NCI-H526 (cell line): Measurements from ENCODE around the gene LRRC37A.
"Not testable (repeated sequence)": the region's sequence is repeated elsewhere in the genome, so short reads cannot be mapped to it uniquely, and the experiment has no call there.

Experiments used
- DNase-seq, 2 experiments: peaks; one replicate each; lab custom pipeline; 2025; lab: John Stamatoyannopoulos, UW

LRRC37A gene

DNA sequence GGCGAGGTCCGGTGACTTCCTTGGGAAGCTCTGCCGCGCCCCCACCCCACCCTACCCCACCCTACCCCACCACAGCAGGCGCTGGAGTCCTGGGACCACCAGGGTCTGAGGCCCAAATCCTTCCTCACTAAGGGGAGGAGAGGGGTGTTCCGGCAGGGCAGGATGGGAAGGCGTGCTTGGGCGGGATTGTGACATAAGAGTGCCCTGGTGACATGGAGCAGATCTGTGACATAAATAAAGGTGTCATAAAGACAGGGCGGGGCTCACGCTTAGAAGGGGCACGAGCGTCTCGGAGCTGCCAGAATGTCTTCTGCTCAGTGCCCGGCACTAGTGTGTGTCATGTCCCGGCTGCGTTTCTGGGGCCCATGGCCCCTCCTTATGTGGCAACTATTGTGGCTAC lies at the start of gene LRRC37A:
Gene LRRC37A (plus strand): TSS at position 301 of the 400 bp plus-strand sequence. CDS start 3 bp downstream, at position 304.
- DNase-seq = not testable (repeated sequence)

DNA sequence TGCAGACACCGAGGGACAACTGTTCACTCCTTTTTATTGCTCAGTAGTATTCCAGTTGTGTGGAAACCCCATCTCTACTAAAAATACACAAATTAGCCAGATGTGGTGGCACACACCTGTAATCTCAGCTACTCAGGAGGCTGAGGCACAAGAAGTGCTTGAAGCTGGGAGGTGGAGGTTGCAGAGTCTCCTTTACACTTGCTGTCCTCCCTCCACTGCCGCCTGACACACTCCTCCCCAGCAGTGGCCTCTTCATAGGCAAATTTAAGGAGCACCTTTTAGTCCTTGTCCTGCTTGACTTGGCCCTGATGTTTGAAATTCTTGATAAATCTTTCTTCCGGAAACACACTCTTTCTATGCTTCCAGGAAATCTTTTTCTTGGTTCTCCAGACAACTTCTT lies 45.8 kb upstream of the LRRC37A start:
- not testable (repeated sequence) for DNase-seq

DNA sequence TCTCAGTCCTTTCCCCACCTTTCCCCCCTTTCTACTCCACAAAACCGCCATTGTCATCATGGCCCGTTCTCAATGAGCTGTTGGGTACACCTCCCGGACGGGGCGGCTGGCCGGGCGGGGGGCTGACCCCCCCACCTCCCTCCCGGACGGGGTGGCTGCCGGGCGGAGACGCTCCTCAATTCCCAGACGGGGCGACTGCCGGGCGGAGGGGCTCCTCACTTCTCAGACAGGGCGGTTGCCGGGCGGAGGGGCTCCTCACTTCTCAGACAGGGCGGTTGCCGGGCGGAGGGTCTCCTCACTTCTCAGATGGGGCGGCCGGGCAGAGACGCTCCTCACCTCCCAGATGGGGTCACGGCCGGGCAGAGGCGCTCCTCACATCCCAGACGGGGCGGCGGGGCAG lies 42.1 kb upstream of the LRRC37A start:
- DNase-seq = not testable (repeated sequence)

DNA sequence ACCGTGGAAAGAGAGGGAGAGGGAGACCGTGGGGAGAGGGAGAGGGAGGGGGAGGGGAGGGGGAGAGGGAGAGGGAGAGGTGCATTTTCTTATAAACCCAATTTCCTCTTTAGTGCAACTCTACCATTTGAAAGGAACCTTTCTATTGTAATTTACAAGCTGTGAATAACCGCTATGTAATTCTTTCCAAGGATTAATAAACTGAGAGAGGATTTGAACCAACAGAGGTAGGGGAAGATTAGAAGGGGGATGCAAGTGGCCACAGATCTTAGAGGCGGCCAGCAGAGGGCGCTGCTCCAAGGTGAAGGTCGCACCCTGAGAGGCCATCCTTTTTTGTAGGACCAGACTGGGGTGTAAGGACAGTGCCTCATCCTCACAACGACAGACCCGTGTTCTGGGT lies 41.2 kb upstream of the LRRC37A start:
- DNase-seq = peak; percentile 30 to 65

DNA sequence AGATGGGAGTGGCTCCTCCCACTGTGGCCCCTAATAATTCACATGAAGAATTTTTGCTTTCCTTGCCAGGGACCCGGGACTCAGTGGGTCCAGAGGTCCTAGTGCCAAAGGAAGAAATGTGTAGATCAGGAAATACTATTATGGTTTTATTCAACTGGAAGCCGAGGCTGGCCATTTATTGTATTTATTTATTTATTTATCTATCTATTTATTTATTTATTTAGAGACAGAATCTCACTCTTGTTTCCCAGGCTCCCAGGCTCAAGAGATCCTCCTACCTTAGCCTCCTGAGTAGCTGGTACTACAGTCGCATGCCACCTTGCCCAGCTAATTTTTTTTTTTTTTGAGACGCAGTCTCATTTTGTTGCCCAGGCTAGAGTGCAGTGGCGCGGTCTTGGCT lies 40.7 kb upstream of the LRRC37A start:
- DNase-seq = not testable (repeated sequence)

DNA sequence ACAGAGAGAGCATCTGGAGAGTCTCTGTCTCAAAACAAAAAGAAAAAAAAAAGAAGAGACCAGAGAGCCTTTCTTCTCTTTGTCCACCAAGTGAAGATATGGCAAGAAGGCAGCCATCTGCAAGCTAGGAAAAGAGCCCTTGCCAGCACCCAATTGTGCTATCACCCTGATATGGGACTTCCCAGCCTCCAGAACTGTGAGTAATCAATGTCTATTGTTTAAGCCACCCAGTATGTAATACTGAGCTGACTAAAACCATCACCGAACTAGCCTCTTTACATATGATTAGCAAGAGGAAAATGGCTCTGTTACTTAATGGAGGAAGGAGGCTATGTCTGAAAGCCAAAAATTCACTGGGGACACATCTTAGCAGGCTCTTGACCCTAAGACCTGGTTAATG lies 38.6 kb upstream of the LRRC37A start:
- not testable (repeated sequence) for DNase-seq

DNA sequence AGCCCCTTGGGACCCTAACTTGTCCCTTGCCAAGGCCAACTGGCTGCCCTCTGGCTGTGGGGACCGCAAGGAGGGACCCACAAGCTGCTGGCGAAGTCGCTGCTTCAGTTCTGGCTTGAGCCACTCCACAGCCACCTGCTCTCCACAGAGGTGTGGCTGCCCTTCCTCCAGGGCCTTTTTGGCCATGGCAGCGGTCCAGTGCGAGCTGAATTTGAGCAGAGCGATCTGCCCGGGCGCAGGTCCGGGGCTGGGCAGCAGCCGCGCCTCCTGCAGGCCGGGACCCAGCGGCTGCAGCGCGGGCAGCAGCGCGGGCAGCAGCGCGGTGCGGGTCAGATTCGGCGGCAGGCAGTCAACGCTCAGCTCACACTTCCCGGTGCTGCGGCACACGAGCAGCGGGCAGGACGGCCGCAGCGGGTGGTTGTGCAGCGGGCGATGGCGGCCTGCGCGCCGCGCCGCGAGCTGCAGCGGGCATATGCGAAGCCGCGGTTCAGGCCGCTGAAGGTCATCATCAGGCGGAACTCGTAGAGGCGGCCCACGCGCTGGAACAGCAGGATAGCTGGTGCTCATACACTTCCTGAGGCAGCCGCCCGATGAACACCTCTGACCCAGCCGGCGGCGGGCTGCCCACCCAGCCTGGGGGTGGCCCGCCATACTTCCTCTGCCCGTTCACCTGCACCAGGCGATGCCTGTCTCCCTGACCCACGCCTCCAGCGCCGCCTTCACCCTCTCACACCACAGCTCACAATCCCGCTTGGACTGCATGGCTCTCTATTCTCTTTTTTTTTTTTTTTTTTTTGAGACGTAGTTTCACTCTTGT lies 34.9 kb upstream of the LRRC37A start:
- peak in 1 of 2 experiments; percentile 42 for DNase-seq

DNA sequence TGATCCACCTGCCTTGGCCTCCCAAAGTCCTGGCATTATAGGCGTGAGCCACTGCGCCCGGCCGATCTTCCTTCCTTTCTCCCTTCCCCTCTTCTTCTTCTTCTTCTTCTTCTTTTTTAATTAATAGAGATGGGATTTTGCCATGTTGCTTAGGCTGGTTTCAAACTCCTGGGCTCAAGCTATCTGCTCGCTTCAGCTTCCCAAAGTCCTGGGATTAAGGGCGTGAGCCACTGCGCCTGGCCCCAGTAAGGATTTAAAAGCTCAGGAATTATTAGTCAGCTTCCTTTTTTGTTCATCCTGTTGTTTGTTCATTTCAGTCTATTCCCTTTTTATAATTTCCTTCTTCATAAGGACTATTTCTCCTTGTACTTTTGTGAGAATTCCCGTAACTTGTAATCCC lies 32.7 kb upstream of the LRRC37A start:
- no peak for DNase-seq

DNA sequence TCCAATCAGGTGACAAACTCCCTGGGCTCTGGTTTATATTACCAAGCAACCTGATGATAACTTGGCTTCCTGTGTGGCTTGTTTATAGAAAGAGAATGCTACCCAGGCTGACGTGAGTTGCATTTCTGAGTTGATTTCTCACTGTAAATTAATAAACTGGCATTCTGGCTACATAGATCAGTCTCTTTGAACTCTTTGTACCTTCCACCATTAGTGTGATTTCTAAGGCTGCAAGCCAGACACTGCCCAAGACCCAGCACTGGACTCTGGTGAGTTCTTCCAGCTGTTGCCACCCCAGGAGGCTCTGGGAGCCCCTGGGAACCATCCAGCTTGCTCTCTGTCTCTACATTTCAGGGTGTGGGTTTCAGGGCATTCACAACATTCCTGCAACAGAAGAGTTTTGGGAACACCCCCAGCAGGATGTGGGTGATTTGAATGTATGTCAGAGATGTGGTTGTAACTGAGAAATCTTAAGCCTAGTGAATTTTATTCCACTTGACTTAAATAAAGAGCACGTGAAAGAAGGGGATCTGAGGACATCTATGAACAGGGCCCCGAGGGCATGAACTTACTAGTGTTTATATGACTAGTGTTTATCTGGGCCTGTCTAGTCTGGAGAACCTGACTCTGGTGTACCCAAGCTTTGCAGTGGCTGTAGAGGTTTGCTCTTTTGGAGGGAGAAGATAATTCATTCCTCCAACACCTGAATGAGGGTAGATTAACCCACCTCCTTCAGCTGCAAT lies 30.3 kb upstream of the LRRC37A start:
- no peak for DNase-seq

DNA sequence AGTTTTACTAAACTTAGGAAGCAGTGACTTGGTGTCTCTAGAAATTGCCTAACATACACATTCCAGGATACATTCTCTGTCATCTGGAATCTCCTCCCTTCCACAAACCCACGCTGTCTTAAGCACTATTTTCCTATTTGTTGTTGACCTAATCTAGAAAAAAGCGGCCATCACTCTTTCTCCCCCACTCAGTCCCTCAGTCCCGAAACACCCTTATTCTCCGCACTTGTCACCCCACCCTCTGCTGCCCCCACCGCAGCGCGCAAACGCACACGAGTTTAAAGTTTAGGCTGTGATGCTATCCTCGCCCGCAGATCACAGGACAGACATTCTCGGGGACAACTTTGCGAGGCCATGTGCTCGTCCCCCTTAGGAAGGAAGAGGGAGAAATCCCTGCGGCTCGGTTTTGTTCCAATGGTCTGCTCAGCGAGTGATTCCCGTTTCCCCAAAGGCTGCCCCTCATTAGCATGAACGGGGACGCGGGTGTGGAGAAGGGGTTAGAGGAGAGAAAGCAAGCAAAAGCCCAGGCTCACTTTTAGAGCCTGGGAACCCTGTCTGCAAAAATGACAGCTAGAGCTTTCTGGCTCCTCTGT lies 28.8 kb upstream of the LRRC37A start:
- peak in 1 of 2 experiments; percentile 80 for DNase-seq

DNA sequence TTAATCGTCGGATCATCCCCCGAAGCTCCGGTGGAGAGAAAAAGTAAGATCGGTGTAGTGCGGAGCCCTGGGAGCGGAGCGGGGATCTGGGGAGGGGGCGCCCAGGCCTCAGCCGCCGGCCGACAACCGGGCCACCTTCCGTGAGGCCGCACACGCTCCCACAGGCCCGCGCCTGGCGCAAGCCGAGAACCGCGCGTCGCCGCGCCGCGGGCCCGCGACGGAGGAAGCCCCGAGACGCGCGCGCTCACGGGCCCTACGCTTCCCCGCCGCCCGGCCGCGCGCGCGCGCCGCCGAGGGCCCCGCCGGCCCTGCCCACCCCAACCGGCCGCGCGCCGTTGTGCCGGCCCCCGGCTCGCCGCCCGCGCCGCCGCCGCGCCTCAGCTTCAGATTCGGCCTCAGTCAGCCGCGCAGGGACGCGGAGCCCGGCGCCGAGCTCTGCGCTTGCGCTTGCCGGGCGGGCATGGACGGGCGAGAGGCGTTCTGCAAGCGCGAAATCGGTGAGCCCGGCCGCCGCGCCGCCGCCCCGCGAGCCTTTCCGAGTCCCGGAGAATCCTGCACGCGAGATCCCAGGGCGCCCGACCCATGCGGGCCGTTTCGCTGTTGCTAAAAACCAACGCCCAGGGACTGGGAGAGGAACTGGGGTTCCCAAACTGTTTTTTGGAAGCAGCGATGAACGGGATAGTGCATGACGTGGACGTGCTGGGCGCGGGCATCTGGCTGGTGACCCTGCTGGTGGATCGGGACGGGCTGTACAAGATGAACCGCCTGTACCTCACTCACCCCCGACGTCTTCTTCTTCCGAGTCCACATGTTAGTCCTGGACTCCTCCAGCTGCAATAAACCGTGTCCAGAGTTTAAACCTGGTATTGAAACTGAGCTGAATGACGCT lies 28.0 kb upstream of the LRRC37A start:
- peak; percentile 81 to 99 for DNase-seq

DNA sequence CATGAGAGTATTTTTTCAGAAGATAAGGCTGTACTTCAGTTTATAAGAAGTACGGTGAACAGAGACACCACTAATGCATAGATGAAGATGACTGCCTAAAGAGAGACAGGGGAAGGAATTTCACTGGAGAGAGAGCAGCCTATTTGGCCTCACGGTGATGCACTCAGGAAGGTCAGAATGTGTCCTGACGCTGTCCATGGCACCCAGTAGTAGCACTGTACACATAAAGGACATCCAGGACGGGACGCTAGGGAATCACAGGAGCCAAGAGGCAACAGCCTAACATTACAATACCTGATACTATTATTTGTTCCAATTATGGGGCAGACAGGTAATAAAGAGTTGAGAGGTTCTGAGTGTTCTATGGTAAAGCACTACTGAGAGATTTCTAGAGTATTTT lies 24.9 kb upstream of the LRRC37A start:
- DNase-seq = no peak

DNA sequence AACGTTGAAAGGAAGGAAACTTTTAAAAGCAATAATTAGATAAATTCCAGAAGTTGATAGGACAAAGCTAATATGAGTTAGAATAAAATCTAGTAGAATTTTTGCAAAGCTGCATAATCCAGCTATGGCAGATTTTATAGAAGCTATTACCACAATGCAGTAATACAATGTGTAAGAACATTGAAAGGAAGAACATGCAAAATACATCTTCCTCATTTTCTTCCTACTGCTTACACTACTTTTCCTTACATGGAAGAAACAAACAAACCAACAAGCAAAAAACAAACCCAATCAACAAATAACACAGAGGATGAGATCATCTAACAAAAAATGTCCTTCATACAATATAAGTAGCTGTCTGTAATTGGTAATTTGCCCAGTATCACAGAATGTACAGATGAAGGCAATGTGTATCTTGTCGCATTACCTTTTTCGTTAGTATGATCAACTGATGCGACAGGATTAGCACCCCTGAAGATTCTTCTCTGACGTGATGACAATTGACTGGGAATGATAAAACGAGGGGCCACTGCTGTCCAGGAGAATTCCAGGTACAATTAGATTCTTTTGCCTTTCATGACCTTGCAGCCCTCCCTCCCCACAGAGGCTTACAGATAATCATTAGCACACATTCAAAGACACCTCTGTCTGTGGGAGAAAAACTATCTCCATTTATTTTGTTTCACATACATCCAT lies 21.2 kb upstream of the LRRC37A start:
- DNase-seq = peak in 1 of 2 experiments; percentile 72

DNA sequence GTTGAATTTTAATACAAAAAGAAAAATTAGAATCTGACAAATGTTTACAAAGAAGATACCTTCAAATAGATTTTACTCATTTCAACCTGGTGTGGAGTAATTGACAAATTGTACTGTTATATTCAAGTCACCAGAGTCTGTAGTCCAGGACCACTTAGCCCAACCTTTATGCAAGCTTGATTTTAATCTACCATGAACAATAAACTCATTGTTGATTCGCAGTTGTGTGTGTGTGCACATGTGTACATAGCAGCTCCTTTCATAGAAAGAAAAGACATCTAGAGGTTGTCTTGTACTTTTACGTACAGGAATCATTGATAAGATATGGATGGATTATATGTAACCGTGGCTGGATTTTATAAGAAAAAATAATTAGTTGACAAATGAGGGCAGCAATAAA lies 20.7 kb upstream of the LRRC37A start:
- peak; percentile 83 to 89 for DNase-seq

DNA sequence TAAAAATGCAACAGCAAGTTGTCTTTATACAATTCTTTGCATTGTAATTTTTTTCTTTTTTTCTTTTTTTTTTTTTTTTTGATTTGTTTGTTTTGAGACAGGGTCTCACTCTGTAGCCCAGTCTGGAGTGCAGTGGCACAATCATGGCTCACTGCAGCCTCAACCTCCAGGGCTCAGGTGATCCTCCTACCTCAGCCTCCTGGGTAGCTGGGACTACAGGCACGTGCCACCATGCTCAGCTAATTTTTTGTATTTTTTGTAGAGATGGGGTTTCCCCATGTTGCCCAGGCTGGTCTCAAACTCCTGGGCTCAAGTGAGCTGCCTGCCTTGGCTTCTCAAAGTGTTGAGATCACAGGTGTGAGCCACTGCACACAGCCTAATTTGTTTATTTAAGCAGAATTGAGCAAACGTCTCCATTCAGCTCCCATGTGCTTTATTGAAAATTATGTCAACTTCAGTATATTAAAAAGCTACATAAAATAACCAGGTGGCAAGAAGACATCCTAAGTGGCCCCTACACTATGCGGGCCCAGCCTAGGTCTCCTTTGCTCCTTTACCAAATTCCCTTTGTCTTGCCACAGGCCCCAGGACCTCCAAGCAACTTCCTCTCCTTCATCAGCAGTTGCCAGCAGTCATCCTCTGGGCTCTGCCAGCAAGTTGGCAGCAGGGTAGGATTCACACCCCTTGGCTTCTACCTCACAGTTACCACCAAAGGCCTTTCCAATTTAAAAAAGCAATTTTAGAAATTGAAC lies 18.0 kb upstream of the LRRC37A start:
- peak in 1 of 2 experiments; percentile 67 for DNase-seq

DNA sequence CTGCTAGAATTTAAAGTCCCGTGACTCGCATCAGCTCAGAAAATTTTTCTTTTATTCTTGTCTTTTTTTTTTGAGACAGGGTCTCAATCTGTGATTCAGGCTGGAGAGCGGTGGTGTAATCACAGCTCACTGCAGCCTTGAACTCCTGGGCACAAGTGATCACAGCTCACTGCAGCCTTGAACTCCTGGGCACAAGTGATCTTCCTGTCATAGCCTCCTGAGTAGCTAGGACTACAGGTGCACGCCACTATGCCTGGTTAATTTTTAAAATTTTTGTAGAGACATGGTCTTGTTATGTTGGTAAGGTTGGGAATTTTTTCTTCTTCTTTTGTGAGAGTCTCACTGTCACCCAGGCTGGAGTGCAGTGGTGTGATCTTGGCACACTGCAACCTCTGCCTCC lies 13.6 kb upstream of the LRRC37A start:
- DNase-seq = not testable (repeated sequence)

DNA sequence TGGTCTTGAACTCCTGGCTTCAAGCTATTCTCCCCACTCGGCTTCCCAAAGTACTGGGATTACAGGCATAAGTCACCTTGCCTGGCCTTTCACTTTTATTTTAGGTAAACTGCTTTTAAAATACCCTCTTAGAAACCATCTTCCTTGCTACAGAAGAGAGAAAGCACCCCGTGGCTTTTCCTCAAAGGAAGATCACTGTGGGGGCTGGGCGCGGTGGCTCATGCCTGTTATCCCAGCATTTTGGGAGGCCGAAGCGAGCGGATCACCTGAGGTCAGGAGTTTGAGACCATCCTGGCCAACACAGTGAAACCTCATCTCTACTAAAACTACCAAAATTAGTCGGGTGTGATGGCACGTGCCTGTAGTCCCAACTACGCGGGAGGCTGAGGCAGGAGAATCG lies 12.3 kb upstream of the LRRC37A start:
- DNase-seq = not testable (repeated sequence)

DNA sequence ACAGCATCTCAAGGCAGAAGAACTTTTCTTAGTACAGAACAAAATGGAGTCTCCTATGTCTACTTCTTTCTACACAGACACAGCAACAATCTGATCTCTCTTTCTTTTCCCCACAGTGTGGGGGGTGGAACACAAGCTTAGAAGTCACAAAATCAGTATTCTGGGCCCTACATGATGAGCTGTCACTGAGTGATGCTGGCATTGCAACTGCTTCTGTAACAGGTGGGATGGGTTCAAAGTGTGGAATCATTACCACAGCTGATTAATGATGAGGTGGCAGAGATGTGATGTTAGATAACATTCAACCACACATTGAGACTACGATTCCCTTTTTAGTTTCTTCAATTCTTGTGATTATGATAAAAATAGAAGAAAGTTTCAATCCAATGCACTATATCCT lies 10.5 kb upstream of the LRRC37A start:
- DNase-seq = not testable (repeated sequence)

DNA sequence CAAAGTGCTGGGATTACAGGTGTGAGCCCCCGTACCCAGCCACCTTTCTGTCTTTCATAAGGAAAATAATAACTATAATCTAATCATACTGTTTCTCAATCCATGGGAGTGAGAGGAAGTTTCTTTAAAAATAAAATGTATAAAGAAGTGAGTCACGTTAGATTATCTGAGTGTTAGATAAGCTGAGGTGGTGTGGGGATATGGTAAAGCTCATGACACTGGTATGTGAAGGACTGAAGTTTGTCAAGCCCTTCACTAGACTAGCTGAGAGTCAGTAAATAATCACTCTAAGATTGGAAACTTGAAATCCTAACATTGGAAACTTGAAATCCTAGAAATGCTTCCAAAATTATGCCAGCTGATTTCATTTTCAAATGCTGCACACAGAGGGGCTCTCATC lies 9.4 kb upstream of the LRRC37A start:
- DNase-seq = not testable (repeated sequence)

DNA sequence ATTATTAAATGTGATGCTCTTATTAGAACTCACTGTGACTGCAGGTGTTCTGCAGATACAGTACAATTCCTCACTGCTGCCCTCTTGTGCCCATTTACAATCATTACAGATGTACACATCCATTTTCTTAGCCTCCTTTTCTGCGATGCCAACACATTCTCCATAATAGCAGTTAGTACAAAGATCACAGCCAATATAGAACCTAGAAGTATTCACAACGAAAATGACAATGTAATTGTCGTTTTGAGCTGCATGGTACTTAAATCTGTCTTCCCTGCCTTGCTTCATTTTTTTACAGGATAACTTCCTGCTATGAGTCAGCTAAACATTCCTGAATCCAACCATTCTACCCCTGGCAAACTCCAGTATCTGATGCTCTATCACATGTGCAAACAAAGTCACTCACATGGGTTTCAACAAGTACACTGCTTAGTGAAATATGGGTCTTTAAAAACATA lies 8.1 kb upstream of the LRRC37A start:
- DNase-seq = peak; percentile 50 to 94
